GOT3 (cell line): Measurements from ENCODE around the gene CTNNBL1.

Experiments used
- DNase-seq: peaks from one replicate; lab custom pipeline; 2025; ENCODE audit warnings: mixed read lengths; lab: John Stamatoyannopoulos, UW

CTNNBL1 gene

DNA sequence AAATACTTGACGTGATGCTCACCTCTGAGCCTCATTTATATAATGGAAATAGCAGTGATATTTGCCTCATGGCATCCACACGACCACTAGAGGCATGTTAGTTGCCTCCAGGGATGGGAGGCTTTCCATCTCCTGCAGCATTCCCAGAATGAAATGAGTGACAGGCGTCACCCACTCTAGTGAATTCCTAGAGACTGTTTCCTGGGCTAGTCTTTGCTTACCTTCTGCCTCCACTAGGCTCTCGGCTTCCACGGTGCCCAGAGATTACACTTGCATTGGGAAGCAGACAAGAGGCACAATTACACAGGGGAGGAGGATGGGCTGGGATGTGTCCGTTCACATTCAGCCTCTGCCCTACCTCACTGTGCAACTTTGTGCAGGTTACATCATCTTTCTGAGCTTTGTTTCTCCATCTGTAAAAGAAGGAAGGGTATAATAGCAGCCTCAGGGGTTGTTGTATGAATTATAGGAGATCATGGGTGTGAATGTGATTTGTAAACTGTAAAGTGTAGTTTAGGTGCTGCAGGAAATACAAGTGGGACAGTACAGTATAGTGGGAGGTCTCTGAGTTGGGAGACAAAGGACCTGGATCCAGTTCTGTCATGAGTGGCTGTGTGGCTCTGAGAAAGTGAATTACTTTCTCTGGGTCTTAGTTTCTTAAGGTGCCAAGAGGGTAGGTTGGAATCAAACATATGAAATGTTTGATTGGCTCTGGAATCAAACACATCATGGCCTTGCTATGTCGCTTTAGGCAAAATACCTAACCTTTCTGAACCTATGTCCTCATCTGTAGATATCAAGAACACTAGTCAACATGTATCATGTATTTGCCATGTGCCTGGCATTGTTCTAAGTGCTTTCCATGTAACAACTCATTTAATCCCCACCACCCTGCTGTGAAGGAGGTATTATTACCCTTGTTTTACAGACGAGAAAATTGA lies 205.5 kb downstream of the CTNNBL1 start:
- DNase-seq: no peak

DNA sequence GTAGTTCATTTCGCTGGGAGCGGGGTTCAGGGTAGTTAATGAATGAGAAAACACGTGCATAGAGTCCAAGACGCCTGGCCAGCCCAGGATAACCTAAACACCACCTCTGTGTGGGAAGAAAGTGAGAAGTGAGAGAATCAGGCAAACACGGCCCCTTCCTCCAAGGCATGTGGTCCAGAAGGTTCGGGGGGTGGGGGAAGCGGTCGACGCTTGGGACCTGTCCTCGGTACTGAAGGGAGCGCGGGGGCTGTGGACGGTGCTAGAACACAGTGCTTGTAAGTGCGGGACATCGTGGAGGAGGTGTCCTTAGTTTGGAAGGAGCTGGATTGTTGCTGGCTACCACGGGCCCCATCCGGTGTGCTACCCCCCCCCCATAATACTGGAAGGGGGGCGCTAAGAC lies 207.4 kb downstream of the CTNNBL1 start:
- DNase-seq: no peak

DNA sequence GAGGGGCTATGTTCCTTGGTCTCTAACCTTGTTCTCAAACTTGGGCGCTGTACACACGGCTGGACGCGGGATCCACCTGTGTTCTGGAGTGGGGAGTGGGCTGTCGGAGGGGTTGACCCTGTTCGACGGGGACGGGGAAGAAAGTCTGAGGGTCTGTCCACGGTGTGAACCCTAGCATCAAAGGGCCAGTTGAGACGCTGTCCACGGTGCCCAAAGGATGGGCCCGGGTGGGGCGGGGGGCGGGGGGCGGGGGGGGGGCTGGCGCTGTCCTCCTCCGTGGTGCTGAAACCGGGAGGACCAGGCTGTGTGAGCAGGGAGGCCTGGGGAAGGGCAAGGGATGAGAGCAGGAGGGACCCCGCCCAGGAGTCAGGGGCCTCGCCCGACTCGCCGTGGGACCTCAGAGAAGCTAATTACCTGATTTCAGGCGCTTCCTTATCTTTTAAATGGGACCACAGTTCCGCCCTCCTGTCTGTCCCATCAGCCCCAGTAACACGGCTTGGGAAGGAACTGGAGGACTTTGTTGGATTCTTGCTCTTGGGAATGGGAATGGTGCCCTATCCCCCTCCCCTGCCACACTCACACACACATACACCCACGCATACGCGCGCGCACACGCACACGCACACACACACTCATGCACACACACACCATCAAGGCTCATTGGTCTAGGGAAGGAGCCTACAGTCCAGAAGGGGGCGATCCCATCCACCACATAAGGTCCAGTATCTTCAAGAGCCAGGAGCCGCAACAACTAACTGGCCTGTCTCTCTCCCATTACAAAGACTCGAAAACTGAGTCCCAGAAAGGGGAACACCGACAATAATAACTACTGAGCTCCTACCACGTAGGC lies 208.0 kb downstream of the CTNNBL1 start:
- no peak for DNase-seq

DNA sequence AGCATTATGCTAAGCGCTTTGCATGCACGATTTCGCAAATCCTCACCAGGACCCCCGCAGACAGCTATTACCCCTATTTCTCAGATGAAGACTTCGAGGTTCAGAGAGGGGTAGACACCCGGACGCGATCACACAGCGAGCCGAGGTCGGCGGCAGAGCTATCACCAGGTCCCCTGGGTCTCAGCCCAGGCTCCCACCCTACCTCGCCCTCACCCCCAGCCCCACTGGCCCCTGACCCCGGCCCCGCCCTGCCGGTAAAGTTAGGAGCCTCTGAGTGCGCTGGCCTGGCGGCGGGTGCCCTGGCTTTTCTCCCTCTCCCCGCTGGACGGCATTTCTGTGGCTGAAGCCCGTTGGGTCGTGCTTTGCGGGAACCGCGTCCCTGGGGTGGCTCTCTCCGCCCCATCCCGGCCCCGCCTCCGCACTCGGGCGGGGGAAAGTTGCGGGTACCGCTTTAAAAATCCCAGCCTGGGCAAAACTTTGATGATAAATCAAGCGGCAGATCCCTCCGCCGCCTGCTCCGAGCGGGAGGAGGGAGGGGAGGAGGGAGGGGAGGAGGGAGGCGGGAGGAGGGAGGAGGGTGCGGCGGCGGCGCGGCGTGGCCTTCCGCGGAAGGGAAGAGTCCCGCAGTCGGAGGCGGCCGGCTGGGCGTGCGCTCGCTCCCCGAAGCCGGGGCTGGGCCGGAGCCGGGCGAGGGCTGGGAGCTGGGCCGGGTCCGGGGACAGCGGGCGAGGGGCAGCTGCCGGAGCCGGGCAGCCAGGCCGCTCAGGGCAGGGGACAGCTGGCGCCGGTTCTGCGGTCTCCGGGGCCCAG lies 208.9 kb downstream of the CTNNBL1 start, which contains the start of gene VSTM2L:
VSTM2L (plus strand) TSS at position 624 of the 810 bp plus-strand sequence. CDS start 224 bp downstream, outside the sequence.
- DNase-seq: peak; percentile 24

DNA sequence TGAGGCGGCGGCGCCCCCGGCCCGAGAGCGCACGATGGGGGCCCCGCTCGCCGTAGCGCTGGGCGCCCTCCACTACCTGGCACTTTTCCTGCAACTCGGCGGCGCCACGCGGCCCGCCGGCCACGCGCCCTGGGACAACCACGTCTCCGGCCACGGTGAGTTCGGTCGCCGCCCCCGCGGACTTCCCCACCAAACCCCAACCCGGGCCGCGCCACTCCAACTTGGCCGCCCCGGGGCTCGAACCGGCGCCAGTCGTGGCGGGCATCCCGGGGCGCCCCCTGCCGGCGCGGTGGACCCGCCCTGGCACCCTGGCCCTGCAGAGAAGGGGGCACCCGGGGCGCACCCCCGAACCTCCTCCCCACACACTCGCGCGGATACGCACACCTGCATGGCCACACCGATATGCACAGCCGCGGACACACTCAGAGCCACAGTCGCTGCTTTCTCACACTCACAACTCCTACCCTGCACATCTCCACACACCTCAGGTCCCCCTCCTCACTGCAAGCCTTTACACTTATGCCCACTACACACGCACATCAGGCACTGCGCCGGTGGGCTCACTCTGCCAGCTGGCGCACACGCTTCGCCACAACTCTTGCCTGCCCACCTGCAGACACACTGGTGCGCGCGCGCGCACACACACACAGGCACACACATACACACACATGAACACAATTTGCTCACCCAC lies 209.6 kb downstream of the CTNNBL1 start:
- no peak for DNase-seq

DNA sequence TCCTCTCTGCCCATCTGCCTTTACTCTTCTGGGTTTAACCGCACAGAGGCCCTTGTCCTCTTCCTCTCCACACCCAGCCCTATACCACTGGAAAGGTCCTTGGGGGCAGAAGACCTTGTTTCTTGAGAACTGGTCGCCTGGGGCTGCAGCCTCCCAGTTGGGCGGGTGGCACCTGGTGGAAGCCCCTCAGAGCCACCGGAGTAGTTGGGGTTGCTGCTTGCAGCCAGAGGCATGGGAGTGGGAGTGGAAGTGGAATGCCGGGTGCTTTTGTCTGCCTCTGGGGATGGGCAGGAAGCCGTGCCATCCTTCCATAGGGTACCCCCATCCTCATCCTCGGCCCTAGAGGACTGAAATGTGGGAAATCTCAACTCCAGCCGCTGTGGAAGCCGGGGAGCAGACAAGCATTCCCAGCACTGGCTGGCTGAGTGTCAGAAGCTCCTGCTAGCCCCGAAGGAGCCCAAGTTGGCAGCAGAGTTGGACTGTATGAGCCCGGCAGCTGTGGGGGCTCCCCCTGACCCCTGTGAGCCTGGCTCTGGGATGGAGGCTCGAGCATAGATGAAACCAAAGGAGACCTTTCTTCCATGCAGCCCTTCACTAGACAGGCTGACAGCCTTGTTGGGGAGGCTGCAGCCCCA lies 210.3 kb downstream of the CTNNBL1 start:
- no peak for DNase-seq

DNA sequence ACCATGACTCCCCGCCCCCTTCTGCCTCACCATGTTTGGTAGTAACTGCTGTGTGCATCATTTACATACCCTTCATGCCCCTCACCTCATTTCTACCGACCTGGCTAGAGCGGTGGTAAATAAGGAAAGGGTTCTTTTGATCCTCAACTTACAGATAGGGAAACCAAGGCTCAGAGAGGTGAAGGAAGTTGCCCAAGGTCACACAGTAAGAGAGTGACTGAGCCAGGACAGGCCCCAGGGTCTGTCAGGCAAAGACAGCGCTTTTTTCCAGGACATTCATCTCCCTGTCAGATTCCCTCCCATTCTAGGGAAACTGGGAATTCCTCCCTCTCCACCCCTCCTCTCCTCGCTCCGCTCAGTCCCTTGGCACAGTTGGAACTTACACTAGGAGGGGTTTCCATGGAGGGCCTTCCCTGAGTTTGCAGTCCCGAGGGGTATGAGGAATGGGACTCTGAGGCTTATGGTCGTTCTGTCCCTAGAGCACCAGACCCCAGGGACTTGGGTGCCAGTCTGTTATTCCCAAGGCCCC lies 211.1 kb downstream of the CTNNBL1 start:
- no peak for DNase-seq

DNA sequence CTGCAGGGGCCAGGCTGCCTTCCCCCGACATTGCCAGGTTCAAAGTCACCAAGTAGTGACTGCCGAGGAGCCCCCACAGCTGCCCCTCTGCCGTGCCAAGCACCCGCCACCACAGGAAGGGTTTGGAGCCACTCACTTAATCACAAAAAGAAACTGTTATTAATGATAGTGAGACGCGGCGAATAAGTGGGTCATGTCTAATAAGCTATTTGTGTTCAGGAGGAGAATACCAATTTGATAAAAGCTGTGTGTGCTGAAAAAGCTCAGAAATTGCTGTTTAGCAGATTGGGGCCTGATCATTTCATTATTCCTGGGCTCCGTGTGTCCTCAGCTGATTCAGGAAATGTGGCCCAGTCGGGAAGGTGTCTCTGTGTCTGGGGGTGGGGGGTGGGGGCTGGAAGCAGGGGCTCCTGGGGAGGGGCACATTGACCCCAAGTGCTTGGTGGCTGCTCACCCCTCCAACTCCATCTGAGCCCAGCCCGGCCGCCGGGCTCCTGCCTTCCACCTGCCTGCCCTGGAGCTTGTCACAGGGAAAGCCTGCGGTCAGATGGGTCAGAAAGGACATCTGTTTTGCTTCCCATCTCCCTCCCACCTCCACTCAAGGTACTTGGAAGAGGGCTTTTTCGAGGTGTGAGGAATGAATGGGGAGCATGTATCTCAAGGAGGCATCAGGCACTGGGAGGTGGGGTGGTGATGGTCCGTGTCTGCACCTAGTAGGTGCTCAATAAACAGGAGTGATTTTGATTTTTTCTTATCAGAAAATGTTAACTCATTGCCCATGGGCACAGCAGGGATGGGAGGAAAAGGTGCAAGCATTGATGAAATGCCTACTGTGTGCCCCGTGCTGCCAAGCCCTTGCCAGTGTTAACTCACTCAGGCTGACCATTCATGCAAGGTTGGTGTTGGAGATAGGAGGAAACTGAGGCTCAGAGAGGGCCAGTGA lies 212.1 kb downstream of the CTNNBL1 start:
- DNase-seq: no peak

DNA sequence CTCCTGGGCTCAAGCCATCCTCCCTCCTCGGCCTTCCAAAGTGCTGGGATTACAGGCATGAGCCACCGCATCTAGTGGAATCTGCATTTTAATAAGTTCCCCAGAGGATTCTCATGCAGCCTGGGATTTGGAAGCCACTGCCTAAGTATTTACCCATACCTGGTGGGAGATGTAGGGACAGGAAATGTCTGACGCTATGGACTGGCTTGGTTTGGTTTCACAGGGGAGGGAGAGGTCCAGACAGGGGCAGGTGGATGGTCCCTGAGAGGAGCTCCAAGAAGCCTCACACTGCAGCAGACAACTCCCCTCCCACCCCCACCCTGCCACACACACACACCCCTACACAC lies 213.5 kb downstream of the CTNNBL1 start:
- no peak for DNase-seq

DNA sequence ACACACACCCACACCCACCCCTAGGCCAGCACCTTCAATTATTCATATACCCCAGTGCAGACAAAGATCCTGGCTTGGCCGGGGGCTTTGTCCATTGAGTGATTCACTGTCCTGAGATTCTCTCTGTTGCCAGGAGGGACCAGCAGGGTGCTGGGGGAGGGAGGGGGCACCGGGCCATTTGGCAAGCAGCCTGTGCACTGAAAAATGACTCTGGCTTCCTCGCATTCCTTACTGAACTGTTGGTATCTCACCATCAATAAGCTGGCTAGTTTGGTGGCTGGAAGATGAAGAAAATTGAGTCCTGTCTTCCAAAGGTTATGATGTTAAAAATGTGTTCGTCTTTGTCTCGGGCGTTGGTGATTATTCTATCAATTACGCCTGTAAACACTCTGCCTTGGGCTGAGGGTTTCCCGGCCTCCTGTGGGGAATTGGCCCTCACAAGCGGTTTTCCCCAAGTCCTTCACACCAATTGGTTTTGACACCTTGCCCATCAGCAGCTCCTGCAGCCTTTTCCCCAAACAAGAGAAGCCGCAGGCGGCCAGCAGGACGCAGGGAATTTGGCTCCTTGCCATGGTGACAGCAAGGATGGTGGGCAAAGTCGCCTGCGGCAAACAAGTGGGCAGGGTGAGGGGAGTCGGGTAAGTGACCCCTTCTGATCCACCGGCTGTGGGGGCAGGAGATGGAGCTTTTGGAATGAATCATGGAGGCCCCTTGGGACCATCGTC lies 214.0 kb downstream of the CTNNBL1 start:
- peak; percentile 48 for DNase-seq

DNA sequence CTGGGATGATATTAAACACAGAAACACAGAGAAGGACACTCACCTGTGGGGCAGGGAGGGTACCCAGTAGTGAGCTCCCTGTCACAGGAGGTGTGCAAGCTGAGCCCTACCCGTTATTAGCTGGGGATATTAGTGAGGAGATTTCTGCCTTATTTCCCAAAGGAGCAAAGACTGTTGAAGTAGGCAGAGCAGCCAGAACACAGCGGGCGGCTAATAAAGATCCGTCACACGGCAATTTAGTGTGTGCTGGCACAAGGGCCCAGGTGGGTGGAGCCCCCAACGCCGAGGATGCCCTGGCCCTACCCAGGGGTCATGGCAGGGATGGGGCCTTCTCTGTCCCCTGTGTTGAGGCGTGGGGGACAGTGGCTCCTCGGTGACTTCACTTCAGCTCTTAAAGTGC lies 217.4 kb downstream of the CTNNBL1 start:
- no peak for DNase-seq

DNA sequence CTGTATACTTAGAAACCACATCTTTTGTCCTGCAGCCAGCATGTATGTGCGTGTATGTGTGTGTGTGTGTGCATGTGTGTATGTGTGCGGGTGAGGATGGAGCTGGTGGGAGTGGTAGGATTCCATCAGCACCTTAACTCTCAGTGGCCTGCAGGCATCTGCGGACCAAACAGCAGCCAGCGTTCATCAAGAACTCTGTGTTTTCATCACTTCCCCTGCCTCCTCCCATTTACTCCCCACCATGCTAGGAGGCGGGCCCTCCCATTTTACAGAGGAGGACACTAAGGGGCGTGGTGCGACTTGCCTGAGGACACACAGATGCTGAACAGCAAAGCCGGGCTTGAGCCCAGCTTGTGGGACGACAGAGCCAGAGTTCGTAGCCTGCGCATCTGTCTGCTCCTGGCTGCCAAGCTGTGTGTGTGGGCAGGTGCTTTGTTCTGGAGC lies 218.0 kb downstream of the CTNNBL1 start:
- DNase-seq: no peak

DNA sequence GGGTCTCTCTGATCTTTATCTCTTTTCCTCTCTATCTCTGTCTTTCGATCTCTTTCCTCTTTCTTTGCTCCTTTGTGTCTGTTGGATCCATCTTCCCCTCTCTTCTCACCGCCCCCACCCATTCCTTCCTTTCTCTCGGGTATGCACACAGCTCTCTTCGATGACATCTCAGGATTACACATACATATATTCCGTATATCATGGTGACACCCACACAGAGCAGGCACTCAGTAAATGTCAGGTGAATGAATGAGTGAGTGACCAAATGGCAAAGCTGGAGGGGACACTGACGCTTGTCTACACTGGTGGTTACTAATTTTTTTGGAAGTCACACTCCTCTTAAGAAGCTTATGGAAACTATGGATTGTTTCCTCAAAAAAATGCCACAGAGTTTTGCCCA lies 219.0 kb downstream of the CTNNBL1 start:
- DNase-seq: no peak

DNA sequence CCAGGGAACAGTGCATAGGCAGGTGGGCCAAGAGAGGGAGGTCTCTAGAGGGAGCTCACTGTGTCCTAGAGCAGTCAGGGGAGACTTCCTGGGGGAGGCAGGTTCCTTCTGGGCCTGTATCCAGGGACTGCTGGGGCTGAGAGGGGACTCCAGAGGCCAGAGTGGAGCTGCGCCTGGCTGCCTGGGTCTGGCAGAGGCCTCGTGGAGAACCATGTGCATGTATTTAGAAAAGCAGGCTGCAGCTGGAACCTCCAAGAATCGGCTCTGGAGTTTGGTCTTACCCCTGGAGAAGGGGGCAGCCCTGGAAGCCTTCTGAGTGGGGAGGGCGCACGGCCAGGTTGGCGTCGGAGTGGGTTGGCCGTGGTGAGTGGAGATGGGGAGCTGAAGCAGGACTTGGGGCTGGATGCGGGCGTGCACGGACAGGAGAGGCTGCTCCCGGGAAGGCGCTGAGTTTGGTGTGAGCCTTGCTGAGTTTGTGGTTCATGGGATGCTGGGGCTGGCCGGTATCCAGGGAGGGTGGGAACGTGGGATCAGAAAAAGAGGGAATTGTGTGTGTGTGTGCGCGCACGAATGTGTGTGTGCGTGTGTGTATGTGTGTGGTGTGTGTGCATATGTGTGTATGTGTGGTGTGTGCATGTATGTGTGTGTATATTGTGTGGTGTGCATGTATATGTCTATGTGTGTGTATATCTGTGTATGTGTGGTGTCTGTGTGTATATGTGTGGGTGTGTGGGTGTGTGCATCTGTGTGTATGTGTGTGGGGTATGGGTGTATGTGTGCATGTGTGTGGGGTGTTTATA lies 219.9 kb downstream of the CTNNBL1 start:
- no peak for DNase-seq

DNA sequence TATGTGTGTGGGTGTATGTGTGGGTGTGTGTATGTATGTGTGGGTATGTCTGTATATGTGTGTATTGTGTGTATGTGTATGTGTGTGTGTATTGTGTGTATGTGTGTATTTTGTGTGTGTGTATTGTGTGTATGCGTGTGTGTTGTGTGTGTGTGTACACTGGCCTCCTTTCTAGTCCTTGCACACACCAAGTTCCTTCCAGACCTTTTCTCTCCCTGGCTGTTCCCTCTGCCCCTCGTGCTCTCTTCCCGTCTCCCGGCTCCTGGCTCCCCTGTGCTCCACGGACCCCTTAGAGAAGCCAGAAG lies 220.5 kb downstream of the CTNNBL1 start:
- DNase-seq: no peak

DNA sequence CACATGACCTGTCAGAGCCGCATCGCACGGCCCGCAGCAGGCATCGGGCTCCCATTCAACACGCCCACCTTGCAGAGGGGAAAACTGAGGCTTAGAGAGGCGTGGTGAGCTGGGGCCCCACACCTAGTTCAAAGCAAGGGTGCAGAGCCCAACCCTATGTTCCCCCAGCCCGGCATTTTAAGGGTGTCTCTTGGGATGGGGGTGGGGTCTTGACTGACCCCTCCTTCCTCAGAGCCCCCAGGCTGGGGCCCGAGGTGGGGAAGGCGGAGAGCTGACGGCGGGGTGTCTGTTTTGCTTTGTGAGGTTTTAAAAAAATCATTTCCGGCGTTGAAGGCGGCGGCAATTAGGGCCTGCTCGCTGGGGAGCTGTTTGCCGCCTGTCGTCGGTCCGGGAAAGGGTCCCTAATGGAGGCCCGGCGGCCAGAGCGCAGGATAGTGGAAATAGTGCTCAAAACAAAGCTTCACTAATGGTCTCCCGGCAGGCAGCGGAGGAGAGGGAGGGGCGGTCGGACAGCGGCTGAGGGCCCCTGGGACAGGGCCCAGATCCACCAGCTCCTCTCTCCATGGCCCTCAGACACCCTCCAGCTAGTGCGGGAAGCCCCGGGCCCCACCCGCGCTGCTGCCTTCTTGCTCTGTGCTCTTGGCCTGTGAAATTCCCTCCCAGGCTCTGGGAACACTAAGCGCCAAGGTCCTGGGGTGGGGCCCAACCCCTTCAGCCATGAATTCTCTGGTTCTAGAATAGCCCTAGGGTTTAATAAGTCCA lies 221.0 kb downstream of the CTNNBL1 start:
- no peak for DNase-seq

DNA sequence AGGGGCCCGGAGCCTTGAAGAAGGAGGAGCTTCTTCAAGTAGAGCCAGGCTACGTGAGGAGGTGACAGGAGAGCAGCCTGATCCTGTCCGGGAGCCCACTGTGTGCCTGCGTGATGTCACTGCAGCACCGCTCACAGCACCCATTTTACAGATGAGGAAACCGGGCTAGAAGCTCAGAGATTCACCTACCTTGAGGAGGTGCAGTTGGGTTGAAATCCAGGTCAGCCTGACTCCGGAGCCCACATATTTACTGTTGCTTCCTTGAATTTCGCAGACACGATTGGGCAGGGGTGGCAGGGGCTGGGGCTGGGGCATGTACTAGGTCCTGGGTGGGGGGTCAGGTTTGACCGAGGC lies 221.6 kb downstream of the CTNNBL1 start:
- DNase-seq: no peak
